ENCODE data around the gene EIF1. TPM values are rescaled to one million over a fixed set of nuclear protein-coding genes. Genes with fewer than 3 reads are reported as not detected.

EIF1 gene
- total RNA-seq, 1 experiment from 2014 or later: 775 TPM

DNA sequence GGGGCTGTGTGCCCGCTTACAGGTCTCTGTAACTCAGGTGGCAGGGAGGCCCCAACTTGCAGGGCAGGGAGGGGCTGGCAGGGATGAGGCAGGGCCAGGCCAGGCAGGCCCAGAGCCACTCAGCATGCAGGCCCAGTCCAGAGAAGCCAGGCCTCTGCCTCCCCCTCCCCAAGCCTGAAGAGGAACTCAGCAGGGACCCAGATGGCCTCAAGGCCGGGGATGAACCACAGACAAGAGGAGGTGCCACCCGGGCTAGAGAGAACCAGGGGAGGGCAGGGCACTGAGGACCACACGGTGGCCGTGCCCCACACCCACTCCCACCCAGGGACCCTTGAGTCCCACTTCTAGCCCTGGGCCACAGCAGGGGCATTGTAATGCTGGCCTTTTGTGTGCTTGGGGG, 29.8 kb upstream of the EIF1 start:
- H3K9me2 ChIP-seq (ENCODE audit: insufficient read depth): no peaks in the 10 kb centered on the region
- no peak overlapping the region for H3K27ac ChIP-seq
- intact Hi-C loops (cut with micrococcal nuclease; ENCODE audit: unreplicated experiment): loop anchor here (5.0 kb wide), 1 partner anchor 257 kb away; no protein-coding TSS in a partner anchor
- peaks cover 38% of the 10 kb centered on the region for H3K4me1 ChIP-seq (replicated peaks; ENCODE audit: insufficient read depth)
- DNase-seq: no peak
- H4K20me1 ChIP-seq (ENCODE audit: insufficient read depth): no peaks in the 10 kb centered on the region
- BruUV-seq (replicated peaks): no TSS peak
- ChIA-PET CTCF (no interaction called here), POLR2A (ENCODE audit: unreplicated experiment) (no interaction called here)
- H3K79me2 ChIP-seq (ENCODE audit: low read depth): peaks cover 6% of the 10 kb centered on the region; the same call in 1 of the 2 replicates
- H3K27me3 ChIP-seq (ENCODE audit: insufficient read depth, low read depth): no peaks in the 10 kb centered on the region
- no peak overlapping the region for H3K4me2 ChIP-seq
- H3K36me3 ChIP-seq (ENCODE audit: low read depth): no peaks in the 10 kb centered on the region
- TF ChIP-seq EZH2 (IDR thresholded peaks at IDR 0.05; ENCODE audit: low read depth): no peak
- TF ChIP-seq CTCF (conservative IDR thresholded peaks at IDR 0.05): no peak
- H3K9me3 ChIP-seq (ENCODE audit: insufficient read depth, low read depth): no peaks in the 10 kb centered on the region
- no peak overlapping the region for H2AFZ ChIP-seq
- H3K4me3 ChIP-seq: no peak overlapping the region
- H3F3A ChIP-seq (ENCODE audit: insufficient read depth, low read depth): peaks cover 22% of the 10 kb centered on the region

GRCh38 chr17:41659427-41660212, 29.1 kb upstream of the EIF1 start:
- CTCF ChIA-PET: interaction anchor here (0.5 to 0.6 kb wide), 2 partner anchors 11 to 830 kb away, joined by 3 to 4 read pairs; no protein-coding TSS in a partner anchor
- no peak overlapping the region for H3K4me2 ChIP-seq
- no peaks in the 10 kb centered on the region for H3K9me2 ChIP-seq (ENCODE audit: insufficient read depth)
- H4K20me1 ChIP-seq (ENCODE audit: insufficient read depth): no peaks in the 10 kb centered on the region
- no peak for DNase-seq
- POLR2A ChIA-PET (ENCODE audit: unreplicated experiment): interaction anchor here (0.6 kb wide), 1 partner anchor 160 kb away, joined by 3 read pairs; no protein-coding TSS in a partner anchor
- H2AFZ ChIP-seq: no peak overlapping the region
- H3K27me3 ChIP-seq (ENCODE audit: insufficient read depth, low read depth): no peaks in the 10 kb centered on the region
- BruUV-seq (replicated peaks): no TSS peak
- H3K27ac ChIP-seq: no peak overlapping the region
- H3K4me1 ChIP-seq (replicated peaks; ENCODE audit: insufficient read depth): peaks cover 33% of the 10 kb centered on the region
- intact Hi-C loops (cut with micrococcal nuclease; ENCODE audit: unreplicated experiment): loop anchor here (5.0 to 10.0 kb wide), 2 partner anchors 257 to 1305 kb away; no protein-coding TSS in a partner anchor
- H3K9me3 ChIP-seq (ENCODE audit: insufficient read depth, low read depth): no peaks in the 10 kb centered on the region
- no peaks in the 10 kb centered on the region for H3K36me3 ChIP-seq (ENCODE audit: low read depth)
- H3F3A ChIP-seq (ENCODE audit: insufficient read depth, low read depth): peaks cover 22% of the 10 kb centered on the region
- TF ChIP-seq CTCF (conservative IDR thresholded peaks at IDR 0.05) (no peak), EZH2 (IDR thresholded peaks at IDR 0.05; ENCODE audit: low read depth) (no peak)
- no peak overlapping the region for H3K4me3 ChIP-seq
- H3K79me2 ChIP-seq (ENCODE audit: low read depth): peaks cover 5% of the 10 kb centered on the region; the same call in 1 of the 2 replicates

- H3K9me3 ChIP-seq (ENCODE audit: insufficient read depth, low read depth): no peaks in the 10 kb centered on the region
- H2AFZ ChIP-seq: no peak overlapping the region
- no peaks in the 10 kb centered on the region for H3K79me2 ChIP-seq (ENCODE audit: low read depth)
- TF ChIP-seq CTCF (conservative IDR thresholded peaks at IDR 0.05) (no peak), EZH2 (IDR thresholded peaks at IDR 0.05; ENCODE audit: low read depth) (no peak)
- intact Hi-C loops (cut with micrococcal nuclease; ENCODE audit: unreplicated experiment): loop anchor here (10.0 kb wide), 1 partner anchor 1305 kb away; no protein-coding TSS in a partner anchor
- no peaks in the 10 kb centered on the region for H3K9me2 ChIP-seq (ENCODE audit: insufficient read depth)
- H3K4me1 ChIP-seq (replicated peaks; ENCODE audit: insufficient read depth): peaks cover 29% of the 10 kb centered on the region
- CTCF ChIA-PET: interaction anchor here (0.5 to 1.0 kb wide), 4 partner anchors 11 to 831 kb away, joined by 3 to 6 read pairs (median 4); no protein-coding TSS in a partner anchor
- no peaks in the 10 kb centered on the region for H4K20me1 ChIP-seq (ENCODE audit: insufficient read depth)
- no peak overlapping the region for H3K4me3 ChIP-seq
- POLR2A ChIA-PET (ENCODE audit: unreplicated experiment): interaction anchor here (0.6 kb wide), 1 partner anchor 160 kb away, joined by 3 read pairs; no protein-coding TSS in a partner anchor
- peaks cover 15% of the 10 kb centered on the region; the same call in 1 of the 2 replicates for H3F3A ChIP-seq (ENCODE audit: insufficient read depth, low read depth)
- no peaks in the 10 kb centered on the region for H3K27me3 ChIP-seq (ENCODE audit: insufficient read depth, low read depth)
- DNase-seq: no peak
- no peak overlapping the region for H3K27ac ChIP-seq
- no TSS peak for BruUV-seq (replicated peaks)
- no peak overlapping the region for H3K4me2 ChIP-seq
- no peaks in the 10 kb centered on the region for H3K36me3 ChIP-seq (ENCODE audit: low read depth)
Measured at GRCh38 chr17:41660221-41660711, 28.4 kb upstream of the EIF1 start.
